GM23338 (cell line): Measurements from ENCODE around the gene FSIP1.

Experiments used
- CREB1 ChIP-seq: fragments of 250-450 bp; sonication (Bioruptor Pico); IDR thresholded peaks from 2 replicates; pipeline ENCODE4 v1.5.0; 2020; ENCODE audit warnings: low read depth, mild to moderate bottlenecking, moderate library complexity
- EZH2 ChIP-seq: fragments of 200-600 bp; sonication (generic); IDR thresholded peaks from one replicate; pipeline ENCODE4 v1.8.0; 2017; ENCODE audit warnings: antibody characterized with exemption, mild to moderate bottlenecking, low read depth; ENCODE audit not compliant: unreplicated experiment
- EZH2phosphoT487 ChIP-seq: fragments of 200-600 bp; sonication (generic); IDR thresholded peaks from one replicate; pipeline ENCODE4 v1.8.1; 2018; ENCODE audit warnings: antibody characterized with exemption; ENCODE audit not compliant: unreplicated experiment
- JUNB ChIP-seq: IDR thresholded peaks from one replicate; pipeline ENCODE4 v1.6.1; 2016; ENCODE audit warnings: antibody characterized with exemption; ENCODE audit not compliant: unreplicated experiment
- NANOG ChIP-seq: IDR thresholded peaks from 2 replicates; pipeline ENCODE4 v1.6.1; 2016; ENCODE audit warnings: antibody characterized with exemption, borderline replicate concordance
- POLR2AphosphoS5 ChIP-seq: IDR thresholded peaks from 2 replicates; pipeline ENCODE4 v1.6.1; 2016; ENCODE audit warnings: antibody characterized with exemption, low read depth
- STAT1 ChIP-seq: IDR thresholded peaks from one replicate; pipeline ENCODE4 v1.6.1; 2016; ENCODE audit warnings: antibody characterized with exemption; ENCODE audit not compliant: unreplicated experiment
- ZNF114 ChIP-seq: fragments of 250-450 bp; sonication (Bioruptor Pico); IDR thresholded peaks from 2 replicates; pipeline ENCODE4 v1.5.0; 2020; ENCODE audit warnings: mild to moderate bottlenecking, moderate library complexity
- ZNF331 ChIP-seq: fragments of 250-450 bp; sonication (Bioruptor Pico); IDR thresholded peaks from 2 replicates; pipeline ENCODE4 v1.5.0; 2020; ENCODE audit warnings: low read depth, mild to moderate bottlenecking, moderate library complexity
- TF ChIP-seq, protein P1 (sequence below), 2 experiments: fragments of 200-600 bp in 1 of 2; sonication (generic) in 1 of 2; conservative IDR thresholded peaks; 2 replicates each; pipeline versions ENCODE4 v1.5.1 to v1.6.1; 2016 to 2017; ENCODE audit warnings: antibody characterized with exemption in 2 of 2, low read depth in 2 of 2, mild to moderate bottlenecking in 2 of 2, moderate library complexity in 1 of 2
- TF ChIP-seq, protein P2 (sequence below): IDR thresholded peaks from 2 replicates; pipeline ENCODE4 v1.6.1; 2016; ENCODE audit warnings: antibody characterized with exemption
- TF ChIP-seq, protein P3 (sequence below): IDR thresholded peaks from one replicate; pipeline ENCODE4 v1.6.1; 2018; ENCODE audit warnings: antibody characterized with exemption; ENCODE audit not compliant: unreplicated experiment

DNA sequence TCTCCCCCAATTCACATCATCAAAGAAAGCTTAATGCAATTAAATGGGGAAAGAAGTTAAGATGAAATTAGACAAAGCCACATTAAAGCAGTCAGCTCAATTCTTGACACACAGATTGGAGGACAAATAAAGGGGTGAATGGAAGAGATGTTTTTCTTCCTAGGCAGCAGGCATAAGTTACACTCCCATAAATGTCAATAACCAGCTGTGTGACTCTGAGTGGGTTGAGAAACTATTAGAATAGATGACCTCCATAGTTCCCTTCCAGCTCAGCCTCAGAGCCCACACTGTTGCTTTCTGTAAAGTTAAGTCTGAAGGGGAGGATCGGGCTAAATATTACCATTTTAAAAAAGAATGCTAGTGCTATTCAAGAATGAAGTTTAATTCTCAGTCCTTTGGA lies 130.8 kb downstream of the FSIP1 start:
- TF ChIP-seq, protein P1, sequence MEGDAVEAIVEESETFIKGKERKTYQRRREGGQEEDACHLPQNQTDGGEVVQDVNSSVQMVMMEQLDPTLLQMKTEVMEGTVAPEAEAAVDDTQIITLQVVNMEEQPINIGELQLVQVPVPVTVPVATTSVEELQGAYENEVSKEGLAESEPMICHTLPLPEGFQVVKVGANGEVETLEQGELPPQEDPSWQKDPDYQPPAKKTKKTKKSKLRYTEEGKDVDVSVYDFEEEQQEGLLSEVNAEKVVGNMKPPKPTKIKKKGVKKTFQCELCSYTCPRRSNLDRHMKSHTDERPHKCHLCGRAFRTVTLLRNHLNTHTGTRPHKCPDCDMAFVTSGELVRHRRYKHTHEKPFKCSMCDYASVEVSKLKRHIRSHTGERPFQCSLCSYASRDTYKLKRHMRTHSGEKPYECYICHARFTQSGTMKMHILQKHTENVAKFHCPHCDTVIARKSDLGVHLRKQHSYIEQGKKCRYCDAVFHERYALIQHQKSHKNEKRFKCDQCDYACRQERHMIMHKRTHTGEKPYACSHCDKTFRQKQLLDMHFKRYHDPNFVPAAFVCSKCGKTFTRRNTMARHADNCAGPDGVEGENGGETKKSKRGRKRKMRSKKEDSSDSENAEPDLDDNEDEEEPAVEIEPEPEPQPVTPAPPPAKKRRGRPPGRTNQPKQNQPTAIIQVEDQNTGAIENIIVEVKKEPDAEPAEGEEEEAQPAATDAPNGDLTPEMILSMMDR (conservative IDR thresholded peaks at IDR 0.05; ENCODE audit: low read depth in 2 of 2), result no peak
- TF ChIP-seq JUNB (no peak), POLR2AphosphoS5 (no peak), EZH2phosphoT487 (no peak), EZH2 (no peak), CREB1 (no peak), STAT1 (no peak), ZNF331 (CRISPR knock-in tag) (no peak), ZNF114 (CRISPR knock-in tag) (no peak), NANOG (no peak)
- TF ChIP-seq, protein P2, sequence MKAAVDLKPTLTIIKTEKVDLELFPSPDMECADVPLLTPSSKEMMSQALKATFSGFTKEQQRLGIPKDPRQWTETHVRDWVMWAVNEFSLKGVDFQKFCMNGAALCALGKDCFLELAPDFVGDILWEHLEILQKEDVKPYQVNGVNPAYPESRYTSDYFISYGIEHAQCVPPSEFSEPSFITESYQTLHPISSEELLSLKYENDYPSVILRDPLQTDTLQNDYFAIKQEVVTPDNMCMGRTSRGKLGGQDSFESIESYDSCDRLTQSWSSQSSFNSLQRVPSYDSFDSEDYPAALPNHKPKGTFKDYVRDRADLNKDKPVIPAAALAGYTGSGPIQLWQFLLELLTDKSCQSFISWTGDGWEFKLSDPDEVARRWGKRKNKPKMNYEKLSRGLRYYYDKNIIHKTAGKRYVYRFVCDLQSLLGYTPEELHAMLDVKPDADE, result no peak
- TF ChIP-seq, protein P3, sequence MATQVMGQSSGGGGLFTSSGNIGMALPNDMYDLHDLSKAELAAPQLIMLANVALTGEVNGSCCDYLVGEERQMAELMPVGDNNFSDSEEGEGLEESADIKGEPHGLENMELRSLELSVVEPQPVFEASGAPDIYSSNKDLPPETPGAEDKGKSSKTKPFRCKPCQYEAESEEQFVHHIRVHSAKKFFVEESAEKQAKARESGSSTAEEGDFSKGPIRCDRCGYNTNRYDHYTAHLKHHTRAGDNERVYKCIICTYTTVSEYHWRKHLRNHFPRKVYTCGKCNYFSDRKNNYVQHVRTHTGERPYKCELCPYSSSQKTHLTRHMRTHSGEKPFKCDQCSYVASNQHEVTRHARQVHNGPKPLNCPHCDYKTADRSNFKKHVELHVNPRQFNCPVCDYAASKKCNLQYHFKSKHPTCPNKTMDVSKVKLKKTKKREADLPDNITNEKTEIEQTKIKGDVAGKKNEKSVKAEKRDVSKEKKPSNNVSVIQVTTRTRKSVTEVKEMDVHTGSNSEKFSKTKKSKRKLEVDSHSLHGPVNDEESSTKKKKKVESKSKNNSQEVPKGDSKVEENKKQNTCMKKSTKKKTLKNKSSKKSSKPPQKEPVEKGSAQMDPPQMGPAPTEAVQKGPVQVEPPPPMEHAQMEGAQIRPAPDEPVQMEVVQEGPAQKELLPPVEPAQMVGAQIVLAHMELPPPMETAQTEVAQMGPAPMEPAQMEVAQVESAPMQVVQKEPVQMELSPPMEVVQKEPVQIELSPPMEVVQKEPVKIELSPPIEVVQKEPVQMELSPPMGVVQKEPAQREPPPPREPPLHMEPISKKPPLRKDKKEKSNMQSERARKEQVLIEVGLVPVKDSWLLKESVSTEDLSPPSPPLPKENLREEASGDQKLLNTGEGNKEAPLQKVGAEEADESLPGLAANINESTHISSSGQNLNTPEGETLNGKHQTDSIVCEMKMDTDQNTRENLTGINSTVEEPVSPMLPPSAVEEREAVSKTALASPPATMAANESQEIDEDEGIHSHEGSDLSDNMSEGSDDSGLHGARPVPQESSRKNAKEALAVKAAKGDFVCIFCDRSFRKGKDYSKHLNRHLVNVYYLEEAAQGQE, result no peak
